Retinal pigment epithelial cell (primary cell): ENCODE measurements around the gene AGAP3.

Source experiments
- DNase-seq: peaks from one replicate; pipeline ENCODE4 v3.0.0-alpha.2; 2010; ENCODE audit warnings: low read depth
- H3K4me3 ChIP-seq: 2 replicates; pipeline ENCODE4 v1.5.1; 2011; ENCODE audit warnings: mild to moderate bottlenecking, low read length, control low read depth, moderate library complexity
- TF ChIP-seq, protein P1 (sequence below): conservative IDR thresholded peaks from 2 replicates; pipeline ENCODE4 v1.5.1; 2011; ENCODE audit warnings: low read depth, low read length, control low read depth, inconsistent platforms

Gene AGAP3

DNA sequence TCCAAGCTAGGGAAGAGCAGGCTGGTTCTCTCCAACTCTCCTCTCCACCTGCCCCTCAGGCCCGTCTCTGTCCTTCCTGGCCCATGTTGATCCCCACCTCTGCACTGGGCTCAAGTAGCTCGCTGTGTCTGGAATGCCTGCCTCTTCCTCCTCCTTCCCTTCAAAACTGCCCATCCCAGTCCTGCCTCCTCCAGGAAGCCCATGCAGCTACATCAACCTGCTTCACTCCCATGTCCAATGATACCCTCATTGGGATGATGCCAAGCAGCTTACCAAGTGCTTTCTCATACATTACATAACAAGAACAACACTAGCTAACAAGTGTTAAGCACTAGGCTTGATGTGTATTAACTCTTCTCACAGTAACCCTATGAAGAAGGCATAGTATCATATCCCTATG, 92.6 kb downstream of the AGAP3 start:
- TF ChIP-seq, protein P1, sequence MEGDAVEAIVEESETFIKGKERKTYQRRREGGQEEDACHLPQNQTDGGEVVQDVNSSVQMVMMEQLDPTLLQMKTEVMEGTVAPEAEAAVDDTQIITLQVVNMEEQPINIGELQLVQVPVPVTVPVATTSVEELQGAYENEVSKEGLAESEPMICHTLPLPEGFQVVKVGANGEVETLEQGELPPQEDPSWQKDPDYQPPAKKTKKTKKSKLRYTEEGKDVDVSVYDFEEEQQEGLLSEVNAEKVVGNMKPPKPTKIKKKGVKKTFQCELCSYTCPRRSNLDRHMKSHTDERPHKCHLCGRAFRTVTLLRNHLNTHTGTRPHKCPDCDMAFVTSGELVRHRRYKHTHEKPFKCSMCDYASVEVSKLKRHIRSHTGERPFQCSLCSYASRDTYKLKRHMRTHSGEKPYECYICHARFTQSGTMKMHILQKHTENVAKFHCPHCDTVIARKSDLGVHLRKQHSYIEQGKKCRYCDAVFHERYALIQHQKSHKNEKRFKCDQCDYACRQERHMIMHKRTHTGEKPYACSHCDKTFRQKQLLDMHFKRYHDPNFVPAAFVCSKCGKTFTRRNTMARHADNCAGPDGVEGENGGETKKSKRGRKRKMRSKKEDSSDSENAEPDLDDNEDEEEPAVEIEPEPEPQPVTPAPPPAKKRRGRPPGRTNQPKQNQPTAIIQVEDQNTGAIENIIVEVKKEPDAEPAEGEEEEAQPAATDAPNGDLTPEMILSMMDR: no peak
- H3K4me3 ChIP-seq: no peak overlapping the region
- DNase-seq: no peak

DNA sequence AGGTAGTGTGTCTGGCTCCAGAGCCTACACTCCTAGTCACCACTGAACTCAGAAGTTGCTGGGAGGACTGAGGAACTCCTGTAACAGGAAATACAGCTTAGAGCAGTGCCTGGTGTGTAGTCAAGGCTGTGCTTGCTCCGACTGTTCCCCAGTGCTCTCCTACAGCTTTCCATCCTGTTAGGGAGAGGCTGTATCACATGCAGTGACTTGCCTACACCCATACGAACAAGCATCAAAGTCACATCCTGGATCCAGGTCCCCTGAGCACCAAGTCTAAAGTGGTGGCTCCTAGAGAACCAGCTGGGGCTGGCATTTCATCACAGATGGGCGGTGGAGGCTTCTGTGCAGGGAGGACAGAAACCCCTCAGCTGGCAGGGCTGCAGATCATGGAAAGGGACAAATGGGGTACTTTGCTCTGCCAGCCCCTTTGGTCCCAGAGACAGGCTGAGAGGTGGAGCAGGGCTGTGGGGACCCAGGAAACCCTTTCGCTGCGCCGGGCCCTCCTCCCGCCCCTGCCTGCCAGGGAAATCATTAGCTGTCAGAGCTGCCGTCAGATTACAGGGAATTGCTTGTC, 93.1 kb downstream of the AGAP3 start:
- DNase-seq: no peak
- TF ChIP-seq, protein P1: no peak
- no peak overlapping the region for H3K4me3 ChIP-seq

DNA sequence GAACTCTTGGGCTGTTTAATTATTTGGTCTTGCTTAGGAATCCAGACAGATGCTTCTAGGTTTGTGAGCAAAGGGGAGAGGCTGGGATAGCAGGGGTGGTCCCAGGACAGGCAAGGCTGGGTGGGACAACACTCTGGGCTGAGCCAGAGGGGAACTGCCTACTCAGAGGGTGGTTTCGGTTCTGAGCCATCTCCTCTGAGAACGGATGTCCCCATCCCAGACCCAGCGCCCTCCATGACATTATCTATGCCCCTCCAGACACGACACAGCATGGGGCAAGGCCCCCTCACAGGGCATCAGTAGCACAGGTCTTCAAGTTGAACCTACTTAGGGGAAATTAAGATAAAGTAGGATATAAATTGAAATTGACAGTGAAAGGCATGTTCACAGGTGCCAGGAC, 93.7 kb downstream of the AGAP3 start:
- H3K4me3 ChIP-seq: no peak overlapping the region
- no peak for DNase-seq
- TF ChIP-seq, protein P1: no peak

DNA sequence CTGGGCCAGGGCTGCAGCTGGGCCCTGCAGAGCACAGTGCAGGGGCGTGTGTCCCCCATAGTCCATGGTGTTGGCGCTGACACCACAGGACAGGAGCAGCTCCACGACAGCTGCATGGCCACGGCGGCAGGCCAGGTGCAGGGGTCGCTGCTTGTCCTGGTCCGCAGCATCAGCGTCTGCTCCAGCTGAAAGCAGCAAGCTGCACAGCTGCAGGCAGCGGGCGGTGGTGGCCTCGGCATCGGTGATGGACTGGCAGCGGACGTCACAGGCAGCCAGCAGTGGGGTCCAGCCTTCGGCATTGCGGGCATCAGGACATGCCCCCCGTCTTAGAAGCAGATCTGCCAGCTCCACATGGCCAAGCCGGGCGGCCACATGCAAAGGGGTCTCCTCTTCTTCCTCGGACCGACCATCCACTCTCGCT, 94.7 kb downstream of the AGAP3 start:
- DNase-seq: no peak
- no peak overlapping the region for H3K4me3 ChIP-seq
- TF ChIP-seq, protein P1: no peak

DNA sequence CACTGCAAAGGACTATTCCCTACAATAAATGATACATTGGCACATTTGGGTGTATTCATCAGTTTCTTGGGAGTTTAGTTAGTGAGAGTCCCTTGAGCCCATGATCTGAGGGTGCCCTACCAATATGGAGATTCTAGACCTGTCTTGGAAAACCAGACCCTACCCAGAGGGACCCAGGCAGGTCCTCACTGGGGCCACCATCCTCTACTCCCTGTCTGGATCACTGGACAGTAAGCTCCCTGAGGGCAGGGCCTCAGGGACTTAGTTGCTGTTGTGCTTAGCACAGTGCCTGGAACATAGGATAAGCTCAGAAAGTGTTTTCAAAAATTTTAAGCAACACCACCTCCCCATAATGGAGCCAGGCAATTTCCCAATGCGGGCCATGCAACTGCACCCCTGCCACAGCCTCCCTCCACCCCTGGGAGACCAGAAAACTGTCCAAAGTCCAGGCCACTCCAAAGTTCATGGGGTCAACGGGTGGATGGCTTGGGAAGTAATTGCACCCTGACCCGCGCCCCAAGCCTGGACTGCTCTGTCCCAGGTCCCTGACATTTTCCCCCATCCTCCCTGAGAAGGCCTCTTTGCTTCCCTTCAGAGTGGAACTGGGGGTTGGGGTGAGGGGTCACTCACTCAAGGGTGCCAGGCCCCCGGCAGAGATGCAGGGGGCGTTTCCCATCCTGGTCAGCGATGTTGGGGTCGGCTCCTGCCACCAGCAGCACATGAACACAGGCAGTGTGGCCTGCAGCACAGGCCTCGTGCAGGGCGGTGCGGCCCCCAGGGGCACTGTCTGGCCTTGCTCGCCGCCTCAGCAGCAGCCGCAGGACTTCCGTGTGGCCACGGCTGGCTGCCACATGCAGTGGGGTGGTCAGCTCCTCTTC, 99.7 kb downstream of the AGAP3 start:
- no peak for DNase-seq
- TF ChIP-seq, protein P1: no peak
- no peak overlapping the region for H3K4me3 ChIP-seq

DNA sequence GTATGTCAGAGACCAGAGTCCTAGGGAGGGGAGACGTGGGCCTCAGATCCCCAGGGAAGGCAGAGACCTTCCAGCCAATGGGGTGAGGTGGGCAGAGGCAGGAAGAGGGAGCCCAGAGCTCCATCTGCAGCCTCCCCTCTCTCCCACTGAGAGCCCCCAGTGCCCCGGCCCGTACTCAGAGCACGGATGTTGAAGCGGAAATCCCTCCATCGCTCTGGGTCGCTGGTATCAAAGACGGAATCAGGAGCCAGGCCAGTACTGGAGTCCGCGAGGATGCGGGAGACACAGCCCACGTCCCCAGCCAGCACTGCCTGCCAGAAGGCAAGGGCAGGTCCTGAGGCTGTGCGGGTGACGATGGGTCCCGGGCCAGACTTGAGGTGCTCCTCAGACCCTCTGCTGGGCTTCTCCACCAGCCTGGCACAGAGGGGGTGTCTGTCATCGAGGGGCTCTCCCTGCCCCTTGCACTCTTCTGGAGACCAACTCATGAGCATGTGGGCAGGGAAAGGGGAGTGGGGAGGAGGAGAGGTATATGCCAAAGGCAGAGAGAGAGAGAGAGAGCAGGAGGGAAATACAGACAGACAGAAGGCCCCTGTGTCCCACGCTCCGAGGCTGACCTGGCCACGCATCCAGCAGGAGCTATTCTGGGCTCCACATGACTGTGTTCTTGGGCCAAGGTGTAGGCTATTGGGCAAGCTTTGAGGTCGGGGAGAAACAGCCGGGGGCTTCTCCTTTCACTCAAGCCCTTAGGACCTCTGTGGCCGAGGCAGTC, 100.5 kb downstream of the AGAP3 start, which contains the start of gene ASB10:
Gene ASB10 (minus strand): TSS at position 611 of the 769 bp plus-strand sequence. CDS start 120 bp downstream, at position 491.
- H3K4me3 ChIP-seq: no peak within 1 kb of the TSS
- TF ChIP-seq, protein P1: no peak

More for the DNA sequence above, 100.5 kb downstream of the AGAP3 start, which contains the start of gene ASB10:
- DNase-seq: no peak
